ENCODE measurements around the gene AGBL1.

GRCh38 chr15:86630946-86631345 is 551.3 kb downstream of the AGBL1 start:
- TF ChIP-seq MAX (IDR thresholded peaks at IDR 0.05) (no peak), EGR1 (IDR thresholded peaks at IDR 0.05; ENCODE audit: low read depth in 2 of 2) (no peak), CTCF (IDR thresholded peaks at IDR 0.05; ENCODE audit: low read depth, low read length, missing input control) (no peak), JUND (IDR thresholded peaks at IDR 0.05) (no peak), SP1 (IDR thresholded peaks at IDR 0.05) (no peak), HNF4A (conservative IDR thresholded peaks at IDR 0.05) (no peak), ATF3 (IDR thresholded peaks at IDR 0.05) (no peak), ZBTB33 (IDR thresholded peaks at IDR 0.05) (no peak), FOXA1 (IDR thresholded peaks at IDR 0.05) (no peak), TAF1 (conservative IDR thresholded peaks at IDR 0.05) (no peak), YY1 (IDR thresholded peaks at IDR 0.05) (no peak), REST (IDR thresholded peaks at IDR 0.05) (no peak), GABPA (IDR thresholded peaks at IDR 0.05 in 1 of 2, conservative IDR thresholded peaks at IDR 0.05 in 1 of 2) (no peak), RAD21 (IDR thresholded peaks at IDR 0.05) (no peak)
